Stimulated activated memory B cell treated with anti-CD40 and anti-IgM and Interleukin-4, amounts not matched to agents 10 μg/mL and 1 μg/mL and 100 μg/mL, for 72 hours (primary cell): ENCODE data around the gene PARD3.

ENCODE experiments used
- ATAC-seq: fragments of 150-1000 bp; cut with Tn5 transposase; 2 replicates; pipeline ENCODE4 v1.10.0; 2021
- H3K27ac Mint-ChIP-seq: one replicate; pipeline ENCODE4 v1.8.0; 2022; ENCODE audit warnings: mild to moderate bottlenecking, mixed read lengths
- H3K27me3 Mint-ChIP-seq: one replicate; pipeline ENCODE4 v1.8.0; 2022; ENCODE audit warnings: mixed read lengths
- H3K36me3 Mint-ChIP-seq: one replicate; pipeline ENCODE4 v1.8.0; 2022; ENCODE audit warnings: mixed read lengths
- H3K4me1 Mint-ChIP-seq: one replicate; pipeline ENCODE4 v1.8.0; 2022; ENCODE audit warnings: mixed read lengths
- H3K4me3 Mint-ChIP-seq: one replicate; pipeline ENCODE4 v1.8.0; 2022; ENCODE audit warnings: mild to moderate bottlenecking, moderate library complexity, mixed read lengths
- H3K9me3 Mint-ChIP-seq: one replicate; pipeline ENCODE4 v1.8.0; 2022; ENCODE audit warnings: mixed read lengths

PARD3 gene

DNA sequence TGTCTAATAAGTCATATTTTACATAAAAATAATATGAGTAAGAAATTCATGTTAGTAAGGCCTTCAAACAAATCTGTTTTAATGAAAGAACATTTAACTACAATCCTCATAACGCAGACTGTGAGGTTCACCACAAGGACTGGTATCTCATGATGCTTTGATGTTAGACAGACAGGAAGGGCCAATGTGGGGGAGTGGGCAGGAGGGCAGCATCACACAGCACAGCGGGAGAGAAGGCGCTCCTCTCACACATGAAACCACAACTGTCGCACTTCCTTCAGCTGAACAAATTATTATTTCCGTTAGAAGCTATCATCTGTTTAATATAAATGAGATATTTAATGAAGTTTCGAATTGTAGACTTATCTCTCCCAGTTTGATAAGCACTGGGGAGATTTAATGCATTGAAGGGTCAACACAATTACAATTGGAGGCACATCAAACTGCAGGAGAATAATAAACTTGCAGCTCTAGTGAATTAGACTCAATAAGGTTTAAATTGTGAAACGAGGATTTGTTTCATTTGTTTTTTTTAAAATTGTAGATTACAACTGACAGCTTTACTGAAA, 466.1 kb downstream of the PARD3 start:
- Mint-ChIP-seq H3K9me3 (peaks cover 2% of the 10 kb centered on the region), H3K4me3 (no peak overlapping the region), H3K36me3 (no peaks in the 10 kb centered on the region), H3K27me3 (no peaks in the 10 kb centered on the region), H3K4me1 (no peaks in the 10 kb centered on the region), H3K27ac (no peak overlapping the region)
- no peak for ATAC-seq

DNA sequence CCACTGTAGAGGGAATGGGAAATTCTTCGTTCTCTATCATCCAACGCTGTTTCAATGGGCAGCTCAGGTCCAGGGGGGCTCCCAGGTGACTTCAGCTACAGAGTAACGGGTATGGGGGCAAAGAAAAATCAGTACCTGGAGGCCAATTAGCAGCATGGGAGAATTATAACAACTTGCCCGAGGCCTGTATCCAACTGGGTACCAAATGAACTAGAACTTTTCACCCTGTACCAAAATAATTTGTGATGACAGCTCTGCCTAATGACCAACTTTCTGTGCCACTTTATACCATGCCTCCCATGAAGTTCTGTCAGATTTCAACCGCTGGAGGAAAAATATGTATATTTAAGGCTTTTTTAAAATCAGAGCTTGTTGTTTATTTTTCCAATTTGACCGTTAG, 467.1 kb downstream of the PARD3 start:
- H3K9me3 Mint-ChIP-seq = peaks cover 2% of the 10 kb centered on the region
- no peaks in the 10 kb centered on the region for H3K27me3 Mint-ChIP-seq
- no peak overlapping the region for H3K27ac Mint-ChIP-seq
- no peaks in the 10 kb centered on the region for H3K36me3 Mint-ChIP-seq
- no peak for ATAC-seq
- H3K4me3 Mint-ChIP-seq = no peak overlapping the region
- no peaks in the 10 kb centered on the region for H3K4me1 Mint-ChIP-seq

DNA sequence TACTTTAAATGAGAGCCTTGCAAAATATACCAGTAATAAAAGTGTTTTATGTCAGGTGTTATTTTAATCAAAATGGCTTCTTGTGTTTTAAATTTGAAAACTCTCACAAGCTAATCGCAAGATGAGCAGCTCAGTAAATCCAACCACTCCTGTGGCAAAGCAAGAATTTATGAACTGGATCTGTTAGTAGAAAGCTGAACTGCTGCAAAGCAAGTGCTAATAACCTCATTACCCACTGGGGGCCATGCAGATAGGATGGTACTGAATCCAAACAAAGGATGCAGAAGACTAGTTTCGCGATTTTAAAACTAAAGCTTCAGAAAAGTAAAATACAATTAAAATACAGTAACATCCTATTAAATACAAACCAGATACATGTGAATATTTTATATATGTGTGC, 468.0 kb downstream of the PARD3 start:
- no peak overlapping the region for H3K27ac Mint-ChIP-seq
- H3K4me1 Mint-ChIP-seq = no peaks in the 10 kb centered on the region
- peaks cover 2% of the 10 kb centered on the region for H3K9me3 Mint-ChIP-seq
- ATAC-seq = no peak
- H3K27me3 Mint-ChIP-seq = no peaks in the 10 kb centered on the region
- H3K4me3 Mint-ChIP-seq = no peak overlapping the region
- no peaks in the 10 kb centered on the region for H3K36me3 Mint-ChIP-seq

DNA sequence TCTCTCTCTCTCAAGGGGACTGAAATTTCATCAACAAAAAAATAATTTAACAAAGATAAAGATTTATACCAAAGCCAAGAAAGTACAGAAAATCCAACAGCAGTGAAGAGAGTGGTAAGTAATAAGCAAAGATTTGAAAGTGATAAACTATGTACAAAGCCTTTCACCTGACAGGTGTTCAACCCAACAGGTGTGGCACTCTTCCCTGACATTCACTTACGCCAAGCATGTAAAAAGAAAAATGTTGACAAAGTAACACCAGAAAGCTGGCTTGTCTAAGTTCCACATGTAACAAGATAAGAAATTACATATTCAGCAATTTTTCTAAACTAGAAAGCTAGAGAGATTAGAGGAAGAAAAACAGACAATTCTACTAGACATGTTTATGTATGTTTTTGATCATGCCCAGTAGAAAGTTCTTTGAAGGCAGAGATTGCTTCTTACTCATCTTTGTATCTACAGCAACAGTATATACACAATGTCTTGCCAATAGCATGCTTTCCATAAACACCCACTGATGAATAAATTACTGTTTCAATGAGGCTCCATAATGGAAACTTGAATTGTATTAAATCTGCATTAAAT, 468.5 kb downstream of the PARD3 start:
- H3K4me1 Mint-ChIP-seq = no peaks in the 10 kb centered on the region
- H3K4me3 Mint-ChIP-seq = no peak overlapping the region
- no peaks in the 10 kb centered on the region for H3K36me3 Mint-ChIP-seq
- no peaks in the 10 kb centered on the region for H3K27me3 Mint-ChIP-seq
- H3K9me3 Mint-ChIP-seq = peaks cover 2% of the 10 kb centered on the region
- no peak for ATAC-seq
- no peak overlapping the region for H3K27ac Mint-ChIP-seq

DNA sequence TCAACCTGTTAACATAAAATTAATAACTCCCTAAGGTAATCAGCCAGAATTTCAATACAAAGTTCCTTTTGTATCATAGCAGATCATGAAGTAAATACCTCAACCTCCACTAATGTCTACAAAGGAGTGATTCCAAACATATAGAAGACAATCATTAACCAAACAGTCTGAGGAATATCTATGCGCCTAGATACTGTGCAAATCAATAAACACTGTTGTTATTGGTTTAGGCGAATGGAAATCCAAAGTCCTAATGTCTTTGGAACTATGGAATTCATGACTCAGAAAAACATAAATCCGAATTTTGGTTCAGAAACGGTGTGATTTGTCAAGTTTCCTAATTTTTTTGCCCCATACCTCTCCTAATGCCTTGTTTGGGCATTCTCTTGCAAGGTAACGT, 469.7 kb downstream of the PARD3 start:
- no peak for ATAC-seq
- Mint-ChIP-seq H3K36me3 (no peaks in the 10 kb centered on the region), H3K4me3 (no peak overlapping the region), H3K27me3 (no peaks in the 10 kb centered on the region), H3K4me1 (no peaks in the 10 kb centered on the region), H3K27ac (no peak overlapping the region), H3K9me3 (peaks cover 2% of the 10 kb centered on the region)

DNA sequence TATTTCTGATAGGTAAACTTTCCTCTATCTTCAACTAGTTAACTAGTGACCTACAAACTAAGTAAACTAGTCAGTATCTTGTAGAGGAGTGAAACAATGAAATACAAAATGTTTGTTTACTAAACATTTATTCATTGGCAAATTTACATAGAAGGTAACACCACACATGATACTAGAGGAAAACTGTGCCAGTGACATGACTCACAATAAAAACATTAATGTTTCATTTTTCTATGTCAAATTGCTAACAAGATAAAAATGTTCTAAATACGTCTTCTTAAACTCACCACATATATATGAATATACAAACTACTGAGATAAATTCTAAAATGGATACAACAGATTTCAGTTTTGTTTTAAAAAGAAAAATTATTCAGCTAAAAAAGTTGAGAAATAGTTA, 471.3 kb downstream of the PARD3 start:
- H3K4me3 Mint-ChIP-seq = no peak overlapping the region
- ATAC-seq = no peak
- no peaks in the 10 kb centered on the region for H3K36me3 Mint-ChIP-seq
- H3K9me3 Mint-ChIP-seq = peaks cover under 1% of the 10 kb centered on the region
- no peak overlapping the region for H3K27ac Mint-ChIP-seq
- no peaks in the 10 kb centered on the region for H3K27me3 Mint-ChIP-seq
- no peaks in the 10 kb centered on the region for H3K4me1 Mint-ChIP-seq

DNA sequence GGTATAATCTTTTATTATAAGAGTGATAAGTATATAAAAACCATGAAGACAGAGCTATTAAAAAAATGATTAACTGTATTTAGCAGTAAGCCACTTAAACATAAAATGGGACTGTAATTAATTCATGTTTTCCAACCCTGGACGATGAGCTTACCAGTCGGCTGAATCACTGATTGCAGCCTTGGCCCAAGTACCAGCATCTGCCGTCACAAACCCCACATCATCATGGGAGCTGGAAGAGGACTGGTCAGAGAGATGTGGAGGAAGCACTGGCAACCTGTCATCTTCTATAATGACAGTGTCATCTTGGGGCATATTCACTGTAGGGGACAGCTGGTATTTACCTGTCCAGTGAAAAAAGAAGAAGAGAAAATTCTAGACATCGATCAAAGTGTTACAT, 473.6 kb downstream of the PARD3 start:
- ATAC-seq = no peak
- no peak overlapping the region for H3K4me3 Mint-ChIP-seq
- no peaks in the 10 kb centered on the region for H3K4me1 Mint-ChIP-seq
- no peaks in the 10 kb centered on the region for H3K36me3 Mint-ChIP-seq
- H3K27ac Mint-ChIP-seq = no peak overlapping the region
- no peaks in the 10 kb centered on the region for H3K9me3 Mint-ChIP-seq
- H3K27me3 Mint-ChIP-seq = no peaks in the 10 kb centered on the region

DNA sequence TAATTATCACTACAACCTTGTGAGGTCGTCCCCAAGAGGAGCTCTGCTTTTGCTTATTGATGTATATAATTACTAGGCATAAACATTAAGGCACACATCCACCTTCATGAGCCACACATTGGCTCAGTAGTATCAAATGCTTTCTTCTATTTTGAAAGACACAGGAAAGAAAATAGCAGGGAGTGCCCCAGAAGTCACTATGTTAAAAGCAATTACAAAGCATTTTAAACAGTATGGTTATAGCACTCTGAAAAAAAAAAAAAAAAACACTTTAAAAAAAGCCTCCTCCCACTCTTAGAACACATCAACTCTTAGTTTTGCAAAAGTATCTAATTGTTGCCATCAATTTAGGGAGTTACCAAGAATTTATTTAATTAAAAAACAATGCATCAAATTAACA, 474.2 kb downstream of the PARD3 start:
- no peak for ATAC-seq
- Mint-ChIP-seq H3K4me3 (no peak overlapping the region), H3K36me3 (no peaks in the 10 kb centered on the region), H3K4me1 (no peaks in the 10 kb centered on the region), H3K27ac (no peak overlapping the region), H3K9me3 (no peaks in the 10 kb centered on the region), H3K27me3 (no peaks in the 10 kb centered on the region)

DNA sequence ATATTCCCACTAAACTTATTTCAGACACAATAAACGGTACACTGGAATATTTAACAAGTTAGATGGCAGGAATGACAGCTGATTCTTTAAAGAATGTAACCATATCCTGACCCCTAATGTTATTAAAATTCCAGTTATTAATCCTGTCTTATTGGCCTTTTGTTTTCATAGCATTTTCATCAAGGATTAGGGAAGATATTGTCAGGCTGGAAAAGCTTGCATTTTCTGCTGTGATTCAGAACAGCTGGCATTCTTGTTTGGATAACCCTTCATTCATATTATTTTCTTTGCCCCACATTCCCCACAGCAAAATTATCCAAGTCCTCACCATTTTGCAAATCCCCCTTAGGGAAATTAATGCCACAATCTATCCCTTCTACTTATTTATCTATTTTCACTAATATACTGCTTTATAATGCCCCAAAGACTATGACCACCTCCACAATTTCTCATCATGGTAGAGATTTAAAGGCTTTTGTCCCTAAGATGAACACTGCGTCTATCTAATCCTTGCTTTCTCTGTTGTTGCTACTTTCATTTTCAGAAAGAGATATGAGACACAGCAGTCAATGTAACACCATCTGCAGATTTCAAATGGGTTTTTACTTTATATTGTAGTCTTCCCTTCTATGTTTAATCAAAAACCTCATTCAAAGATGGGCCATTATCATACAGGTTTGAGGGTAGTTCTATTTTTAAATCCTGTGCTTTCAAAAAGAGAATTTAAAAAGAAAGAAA, 475.1 kb downstream of the PARD3 start:
- ATAC-seq = no peak
- Mint-ChIP-seq H3K4me1 (no peaks in the 10 kb centered on the region), H3K27me3 (no peaks in the 10 kb centered on the region), H3K36me3 (no peaks in the 10 kb centered on the region), H3K27ac (no peak overlapping the region), H3K9me3 (no peaks in the 10 kb centered on the region), H3K4me3 (no peak overlapping the region)

DNA sequence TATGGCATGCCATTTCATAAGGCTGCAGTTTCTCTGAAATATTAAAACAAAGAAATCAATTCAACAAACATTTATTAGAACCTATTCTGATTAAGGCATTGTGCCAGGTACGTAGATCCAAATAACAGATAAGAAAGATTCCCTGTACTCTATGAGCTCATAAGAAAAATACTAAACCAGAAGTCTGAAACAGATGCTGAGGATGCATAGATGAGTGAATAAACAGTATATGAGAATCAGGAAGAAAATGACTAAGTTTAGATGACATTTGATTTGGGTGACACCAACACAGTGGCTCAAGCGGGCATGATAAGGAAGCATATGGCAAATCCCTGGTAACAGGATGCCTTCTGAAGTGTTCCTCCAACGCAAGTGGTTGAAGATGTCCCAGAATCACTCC, 477.2 kb downstream of the PARD3 start:
- Mint-ChIP-seq H3K27me3 (no peaks in the 10 kb centered on the region), H3K9me3 (no peaks in the 10 kb centered on the region), H3K4me3 (no peak overlapping the region), H3K27ac (no peak overlapping the region), H3K36me3 (no peaks in the 10 kb centered on the region), H3K4me1 (no peaks in the 10 kb centered on the region)
- no peak for ATAC-seq

DNA sequence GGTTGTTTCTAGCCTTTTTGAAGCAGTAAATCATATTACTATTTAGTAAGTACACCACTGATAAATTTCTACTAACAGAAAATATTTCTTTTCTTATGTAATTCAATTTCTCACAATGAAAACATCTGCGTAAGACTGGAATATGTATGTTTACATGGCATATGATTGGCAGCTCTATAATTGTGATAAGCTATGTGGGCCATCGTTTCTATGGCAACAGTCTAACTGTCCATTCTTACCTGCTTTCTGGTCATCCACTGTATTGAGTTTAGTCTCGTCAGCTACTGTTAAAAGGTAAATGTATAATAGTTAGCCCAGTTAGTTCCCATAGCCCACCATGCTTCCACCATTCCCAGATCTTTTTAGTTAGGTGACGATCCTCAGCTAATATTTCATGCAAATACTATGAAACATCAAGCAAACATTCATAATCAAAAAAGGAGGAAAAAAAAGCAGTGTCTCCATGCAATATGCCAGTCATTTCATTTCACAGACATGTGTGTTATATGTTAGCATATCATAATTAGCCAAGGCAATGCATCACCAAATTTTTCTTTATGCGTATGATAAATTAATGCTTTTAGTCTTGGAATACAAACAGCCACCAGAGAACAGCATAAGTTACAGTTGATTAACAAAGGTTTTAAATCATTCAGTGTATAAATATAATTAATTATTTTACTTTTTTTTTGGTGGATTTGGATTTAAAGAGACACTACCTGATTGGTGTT, 479.0 kb downstream of the PARD3 start:
- no peaks in the 10 kb centered on the region for H3K27me3 Mint-ChIP-seq
- H3K4me3 Mint-ChIP-seq = no peak overlapping the region
- no peaks in the 10 kb centered on the region for H3K9me3 Mint-ChIP-seq
- no peaks in the 10 kb centered on the region for H3K36me3 Mint-ChIP-seq
- H3K4me1 Mint-ChIP-seq = no peaks in the 10 kb centered on the region
- ATAC-seq = no peak
- no peak overlapping the region for H3K27ac Mint-ChIP-seq

DNA sequence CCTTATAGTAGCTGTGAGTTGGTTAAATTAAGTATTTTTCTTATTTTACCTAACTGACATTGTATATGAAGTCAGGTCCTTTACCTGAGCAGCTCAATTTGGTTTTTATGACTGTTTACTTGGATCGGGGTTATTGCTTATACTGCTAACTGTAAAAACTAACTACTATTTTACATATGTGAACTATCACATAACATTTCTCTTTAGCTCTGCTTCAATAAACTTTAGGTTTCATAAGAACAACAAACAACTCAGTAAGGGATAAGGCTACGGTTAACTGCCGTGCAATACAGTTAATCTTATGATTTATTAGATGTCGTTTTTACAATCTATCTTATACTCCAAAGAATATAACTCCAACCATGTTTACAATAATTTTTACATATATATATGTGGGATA, 480.2 kb downstream of the PARD3 start:
- no peaks in the 10 kb centered on the region for H3K4me1 Mint-ChIP-seq
- no peak overlapping the region for H3K4me3 Mint-ChIP-seq
- no peak for ATAC-seq

DNA sequence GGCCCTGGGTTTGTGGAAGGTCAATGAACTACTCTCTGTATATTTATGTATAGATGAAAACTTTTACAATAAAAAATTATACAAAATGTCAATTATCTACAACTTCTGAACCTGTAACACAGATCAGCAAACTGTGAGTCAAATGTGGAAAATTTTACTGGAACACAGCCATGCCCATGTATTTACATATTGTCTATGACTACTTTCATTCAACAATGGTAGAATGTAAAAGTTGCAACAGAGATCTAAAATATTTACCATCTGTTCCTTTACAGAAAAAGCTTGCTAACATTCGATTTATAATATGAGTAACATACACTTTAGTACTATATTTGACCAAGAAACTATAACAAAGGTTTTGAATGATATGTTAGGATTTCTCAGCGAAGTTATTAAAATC, 481.6 kb downstream of the PARD3 start:
- Mint-ChIP-seq H3K27ac (no peak overlapping the region), H3K27me3 (no peaks in the 10 kb centered on the region)

More for the DNA sequence above, 480.2 kb downstream of the PARD3 start:
- no peaks in the 10 kb centered on the region for H3K27me3 Mint-ChIP-seq
- no peak overlapping the region for H3K27ac Mint-ChIP-seq
- no peaks in the 10 kb centered on the region for H3K9me3 Mint-ChIP-seq
- H3K36me3 Mint-ChIP-seq = no peaks in the 10 kb centered on the region

DNA sequence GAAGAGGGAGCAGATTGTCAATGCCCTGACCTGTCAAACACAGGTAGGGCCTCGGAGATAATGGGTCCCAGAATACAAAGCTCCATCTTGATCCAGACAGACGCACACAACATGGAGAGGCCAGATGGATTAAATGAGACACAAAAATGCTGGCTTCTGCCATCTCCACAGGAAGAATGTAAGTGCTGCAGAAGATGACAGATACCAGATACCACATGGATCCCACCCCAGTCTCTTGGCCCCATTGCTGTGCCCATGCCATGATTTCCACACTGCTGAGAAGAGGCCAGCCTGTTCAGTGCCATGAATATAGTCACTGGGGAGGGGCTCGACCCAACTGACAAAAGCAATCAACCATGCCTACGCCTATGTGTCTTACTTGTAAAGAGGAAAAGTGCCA, 487.9 kb downstream of the PARD3 start:
- Mint-ChIP-seq H3K27ac (no peak overlapping the region), H3K4me3 (no peak overlapping the region), H3K4me1 (no peaks in the 10 kb centered on the region), H3K36me3 (no peaks in the 10 kb centered on the region), H3K27me3 (no peaks in the 10 kb centered on the region), H3K9me3 (peaks cover 4% of the 10 kb centered on the region)
- no peak for ATAC-seq

More for the DNA sequence above, 481.6 kb downstream of the PARD3 start:
- H3K9me3 Mint-ChIP-seq = no peaks in the 10 kb centered on the region
- ATAC-seq = no peak
- H3K4me1 Mint-ChIP-seq = no peaks in the 10 kb centered on the region
- H3K4me3 Mint-ChIP-seq = no peak overlapping the region
- H3K36me3 Mint-ChIP-seq = no peaks in the 10 kb centered on the region

DNA sequence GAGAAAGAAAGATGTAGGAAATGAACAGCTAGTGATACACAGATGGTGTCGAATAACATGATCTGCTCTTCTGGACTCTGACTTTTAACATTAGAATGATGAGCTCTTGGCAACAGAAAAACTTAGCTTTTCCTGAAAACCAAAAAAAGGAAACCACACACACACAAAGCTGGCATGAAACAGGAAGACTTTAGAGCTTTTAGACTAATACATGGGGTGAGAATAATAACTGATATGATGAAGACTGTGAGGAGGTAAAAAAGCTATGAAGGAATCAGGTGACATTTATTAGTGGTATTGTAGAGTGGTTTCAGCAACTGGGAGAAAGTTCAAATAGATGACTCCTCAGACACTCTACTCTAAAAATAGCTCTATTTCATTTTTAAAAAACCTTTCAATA, 491.9 kb downstream of the PARD3 start:
- no peak overlapping the region for H3K4me3 Mint-ChIP-seq
- H3K27me3 Mint-ChIP-seq = no peaks in the 10 kb centered on the region
- H3K4me1 Mint-ChIP-seq = no peaks in the 10 kb centered on the region
- ATAC-seq = no peak
- H3K9me3 Mint-ChIP-seq = peaks cover 4% of the 10 kb centered on the region
- no peaks in the 10 kb centered on the region for H3K36me3 Mint-ChIP-seq
- H3K27ac Mint-ChIP-seq = no peak overlapping the region

DNA sequence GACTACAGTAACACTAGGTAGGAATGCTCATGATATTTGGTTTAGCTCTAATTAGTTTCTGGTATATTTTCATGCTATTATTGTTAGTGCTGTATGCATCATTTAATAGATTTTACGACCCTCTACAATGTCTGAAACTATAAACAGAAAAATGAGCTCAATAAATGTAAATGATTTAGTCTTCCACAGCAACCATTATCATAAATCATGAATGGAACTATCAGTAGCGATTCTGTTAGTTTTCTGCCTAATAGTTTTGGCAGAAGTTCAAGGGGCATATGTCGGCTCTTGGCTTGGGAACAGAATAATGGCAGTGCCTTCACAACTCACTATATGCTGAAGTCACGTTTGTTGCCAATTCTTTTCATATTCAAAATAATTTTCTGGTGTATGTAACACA, 494.8 kb downstream of the PARD3 start:
- H3K4me1 Mint-ChIP-seq = no peaks in the 10 kb centered on the region
- peaks cover 2% of the 10 kb centered on the region for H3K9me3 Mint-ChIP-seq
- no peaks in the 10 kb centered on the region for H3K27me3 Mint-ChIP-seq
- H3K27ac Mint-ChIP-seq = no peak overlapping the region
- H3K36me3 Mint-ChIP-seq = no peaks in the 10 kb centered on the region
- ATAC-seq = no peak
- no peak overlapping the region for H3K4me3 Mint-ChIP-seq
